Measurements from ENCODE around the gene RHBDF2.

Gene RHBDF2

DNA sequence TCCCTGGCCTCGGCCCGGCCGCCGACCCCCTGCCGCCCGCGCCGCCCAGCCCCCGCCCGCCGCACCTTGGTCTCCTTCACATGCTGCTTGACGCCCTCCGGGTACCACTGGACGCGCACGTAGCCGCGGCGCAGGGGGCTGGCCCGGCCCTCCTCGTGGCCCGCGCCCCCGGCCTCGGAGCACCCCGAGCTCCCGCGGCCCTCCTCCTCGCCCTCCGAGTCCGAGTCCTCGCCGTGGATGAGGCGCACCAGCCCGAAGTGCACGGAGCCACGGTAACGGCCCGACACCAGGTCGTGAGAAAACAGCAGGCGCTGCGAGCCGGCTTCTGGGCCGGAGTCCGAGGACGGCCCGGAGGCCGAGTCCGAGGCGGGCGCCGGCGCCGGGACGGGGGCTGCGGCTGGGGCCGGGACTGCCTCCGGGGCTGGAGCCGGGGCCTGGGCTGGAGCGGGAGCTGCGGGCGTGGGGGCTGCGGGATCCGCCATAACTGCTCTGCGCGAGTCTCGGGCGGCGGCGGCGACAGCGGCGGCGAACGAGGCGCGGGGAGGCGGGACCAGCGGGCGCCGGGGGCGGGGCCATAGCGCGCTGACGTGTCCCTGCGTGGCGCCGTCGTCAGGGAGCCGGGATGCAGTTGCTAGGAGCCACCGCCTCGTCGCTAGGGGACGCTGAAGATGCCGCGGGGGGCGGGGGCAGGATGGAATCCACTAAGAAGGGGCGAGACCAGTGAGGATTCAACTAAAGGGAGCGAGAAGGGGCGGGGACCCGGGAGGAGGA is 48.4 kb downstream of the RHBDF2 start, which contains the start of gene UBE2O:
TSS of gene UBE2O (minus strand) at position 493 of the 771 bp plus-strand sequence. CDS start at position 482, 11 bp downstream.
- DNase-seq, result peak; percentile 88 to 94 (median 92)

DNA sequence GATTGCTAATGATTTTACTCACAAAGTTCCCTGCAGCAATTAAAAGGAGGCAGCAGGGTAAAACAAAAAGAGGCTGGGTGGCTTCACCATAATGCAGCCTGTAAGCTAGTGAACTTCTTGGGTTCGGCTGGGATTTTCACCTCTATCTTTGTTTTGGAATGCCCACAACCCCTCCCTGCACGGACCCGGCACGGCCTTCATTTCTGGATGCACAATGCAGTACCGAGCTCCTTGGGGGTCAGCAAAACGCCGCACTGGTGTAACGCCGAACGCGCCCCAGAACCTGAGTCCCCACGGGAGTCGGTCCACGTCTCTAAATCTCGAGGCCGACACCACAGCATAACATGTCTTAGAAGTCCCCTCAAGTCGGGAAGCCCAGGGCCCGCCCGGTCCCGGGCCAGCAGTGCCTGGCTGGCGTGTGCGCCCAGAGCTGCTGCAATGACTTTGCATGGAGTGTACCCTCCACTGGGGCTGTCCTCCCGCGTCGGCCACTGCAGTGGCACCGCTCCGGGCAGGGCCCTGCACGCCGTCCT is 49.0 kb downstream of the RHBDF2 start:
- peak in 2 of 6 experiments; percentile 25 to 39 for DNase-seq

DNA sequence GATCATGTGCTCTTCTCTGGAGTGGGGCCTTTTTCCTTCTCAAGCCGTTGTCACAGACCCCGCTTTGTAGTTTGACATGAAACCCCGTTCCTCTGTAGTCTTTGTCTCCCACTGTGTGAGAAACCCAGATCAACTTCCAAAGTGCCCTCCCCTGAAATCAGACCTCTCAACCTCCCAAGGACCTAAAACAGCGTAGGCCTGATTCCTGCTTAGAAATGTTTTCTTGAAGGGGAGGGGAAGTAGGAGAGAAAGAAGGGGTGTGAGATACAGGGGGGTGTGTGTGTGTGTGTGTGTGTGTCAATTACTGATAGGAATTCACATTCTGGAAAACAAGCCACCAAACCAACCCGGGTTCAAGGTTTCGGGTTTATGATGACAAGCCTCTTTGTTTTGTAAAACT is 49.7 kb downstream of the RHBDF2 start:
- DNase-seq, result no peak

DNA sequence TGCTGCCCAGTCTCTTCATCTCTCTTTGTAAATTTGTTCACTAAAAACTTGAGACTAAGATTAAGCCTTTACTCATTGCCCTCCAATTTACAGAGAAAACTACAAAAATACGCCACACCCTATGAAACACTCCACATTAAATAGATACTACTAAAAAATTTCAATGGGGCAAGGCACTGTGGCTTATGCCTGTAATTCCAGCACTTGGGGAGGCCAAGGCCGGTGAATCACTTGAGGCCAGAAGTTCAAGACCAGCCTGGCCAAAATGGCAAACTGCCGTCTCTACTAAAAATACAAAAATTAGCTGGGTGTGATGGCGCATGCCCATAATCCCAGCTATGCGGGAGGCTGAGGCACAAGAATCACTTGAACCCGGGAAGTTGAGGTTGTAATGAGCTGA is 52.1 kb downstream of the RHBDF2 start:
- DNase-seq, result no peak

DNA sequence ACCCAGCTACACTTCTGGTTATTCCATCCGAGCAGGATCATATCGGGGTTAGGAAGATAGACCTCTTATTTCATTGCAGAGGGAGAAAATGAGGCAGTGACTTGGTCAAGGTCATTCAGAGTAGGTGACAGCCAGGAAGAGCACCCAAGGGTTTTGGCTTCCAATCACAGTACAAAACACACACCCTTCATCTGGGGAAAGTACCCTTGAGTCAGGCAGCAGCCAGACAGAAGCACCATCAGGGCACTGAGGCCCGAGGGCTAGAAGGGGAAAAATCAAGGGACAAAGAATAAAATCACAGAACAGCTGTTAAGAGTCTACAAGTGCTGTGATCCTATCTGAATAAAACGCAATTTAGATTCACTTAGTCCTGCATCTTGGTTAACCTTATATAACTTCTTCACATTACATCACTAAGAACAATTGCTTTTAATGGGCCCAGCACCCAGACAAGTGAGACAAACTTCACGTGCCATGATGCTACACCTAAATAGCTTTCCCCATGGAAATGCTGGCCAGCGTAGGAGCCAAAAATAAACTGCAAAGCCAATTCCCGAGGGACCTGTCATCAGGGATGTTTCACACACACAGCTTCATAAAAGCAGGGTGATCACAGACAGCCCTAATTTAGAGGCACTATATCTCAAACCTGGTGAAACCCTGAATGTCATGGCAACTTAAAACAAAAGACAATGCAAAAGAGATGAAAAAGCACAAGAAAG is 53.1 kb downstream of the RHBDF2 start:
- no peak for DNase-seq

DNA sequence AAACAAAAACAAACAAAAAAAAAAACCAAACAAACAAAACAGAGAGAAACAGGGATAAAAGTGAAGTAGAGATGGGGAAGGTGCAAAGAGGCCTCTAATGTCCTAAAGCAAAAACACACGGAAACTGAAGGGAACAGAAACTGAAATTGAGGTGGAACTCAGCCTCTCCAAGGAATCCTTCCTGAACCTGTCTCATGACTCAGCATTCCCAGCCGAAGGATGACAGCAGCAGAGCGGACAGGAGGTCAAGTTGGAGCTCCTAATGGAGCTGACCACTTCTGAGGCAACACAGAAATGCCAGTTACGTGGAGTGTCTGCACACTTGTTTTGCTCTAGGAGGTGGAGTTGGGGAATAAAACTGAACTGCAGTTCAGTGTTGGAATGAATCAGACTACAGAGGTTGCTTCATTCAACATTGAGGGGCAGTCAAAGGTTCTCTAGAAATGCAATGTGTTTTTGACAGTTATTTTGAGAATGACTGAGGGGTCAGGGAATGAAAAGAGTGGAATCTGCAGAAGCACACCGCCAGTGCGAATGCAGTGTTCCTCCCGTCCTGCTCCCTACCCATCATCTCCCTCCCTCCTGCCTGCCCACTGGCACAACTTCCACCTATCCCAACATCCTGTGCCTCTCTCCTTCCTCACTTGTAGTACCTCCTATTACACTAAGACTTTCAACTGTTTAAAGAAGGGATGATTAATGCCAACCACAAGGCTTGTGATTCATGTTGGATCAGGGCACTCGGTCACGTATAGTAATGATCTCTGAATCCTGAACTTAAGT is 54.6 kb downstream of the RHBDF2 start:
- DNase-seq, result no peak

DNA sequence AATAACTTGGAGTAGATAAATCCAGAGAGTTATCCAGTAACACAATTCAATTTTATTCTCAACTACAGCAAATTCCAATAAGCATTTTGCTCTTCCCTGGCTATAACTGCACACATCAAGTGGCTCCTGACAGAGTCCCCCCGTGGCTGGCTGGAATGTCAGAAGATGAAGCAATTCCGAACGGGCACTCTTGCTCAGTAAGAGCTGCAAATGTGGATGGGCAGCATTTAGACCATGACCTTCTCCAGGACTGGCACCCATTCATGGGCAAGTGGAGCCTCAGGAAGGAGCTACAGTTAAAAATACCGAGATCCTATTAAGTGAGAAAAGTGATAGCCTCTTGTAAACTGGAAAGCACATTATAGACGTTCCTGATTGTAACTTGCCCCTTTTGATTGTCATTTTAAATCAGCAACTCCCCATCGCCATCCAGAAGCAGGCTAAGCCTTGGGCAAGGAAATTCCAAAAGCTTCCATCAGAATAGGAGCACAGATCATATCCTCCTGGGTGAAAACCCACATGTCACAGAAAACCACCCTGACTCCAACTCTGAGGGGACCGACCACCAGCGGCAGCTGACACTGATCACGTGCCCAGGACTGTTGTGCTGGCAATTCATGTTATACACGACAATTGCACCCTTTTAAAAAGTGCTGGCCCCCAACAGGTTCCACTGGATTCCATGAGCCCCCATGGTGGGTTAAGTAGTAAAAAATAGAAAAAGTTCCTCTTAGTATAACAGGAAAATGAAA is 55.4 kb downstream of the RHBDF2 start:
- no peak for DNase-seq

DNA sequence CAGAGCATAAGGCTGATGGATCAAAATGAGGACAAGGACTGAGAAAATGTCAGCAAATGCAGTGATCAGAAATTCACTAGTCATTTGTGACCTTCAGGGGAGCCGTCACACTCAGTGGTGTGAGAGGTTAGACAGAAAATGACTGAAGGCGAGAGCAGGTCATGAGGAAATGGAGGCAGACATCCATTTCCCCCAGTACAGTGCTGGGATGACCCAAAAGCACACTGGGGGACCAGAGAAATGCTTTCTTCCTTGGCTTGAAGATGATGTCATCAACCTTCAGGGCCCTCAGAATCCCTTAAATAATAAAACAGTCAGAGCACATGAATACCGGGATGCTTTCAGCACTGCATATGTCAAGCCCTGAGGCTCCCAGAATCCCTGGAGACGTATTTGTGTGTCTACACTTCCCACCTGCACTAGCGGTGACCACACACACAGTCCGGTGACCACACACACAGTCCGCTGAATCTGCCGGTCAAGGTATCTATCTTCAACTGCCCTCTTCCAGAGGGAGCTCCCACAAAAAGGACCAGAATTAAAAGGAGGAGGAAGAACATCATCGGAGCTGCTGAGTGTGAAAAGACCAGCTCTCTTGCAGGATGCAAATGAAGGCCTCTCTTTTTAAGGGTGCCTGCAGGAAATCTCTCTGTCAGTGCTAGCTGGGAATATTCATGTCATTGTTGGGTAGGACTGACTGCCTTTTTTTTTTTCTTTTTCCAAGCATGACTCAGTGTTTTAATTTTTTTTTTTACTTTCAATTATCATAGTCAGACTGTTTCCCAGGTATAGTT is 56.5 kb downstream of the RHBDF2 start:
- no peak for DNase-seq

DNA sequence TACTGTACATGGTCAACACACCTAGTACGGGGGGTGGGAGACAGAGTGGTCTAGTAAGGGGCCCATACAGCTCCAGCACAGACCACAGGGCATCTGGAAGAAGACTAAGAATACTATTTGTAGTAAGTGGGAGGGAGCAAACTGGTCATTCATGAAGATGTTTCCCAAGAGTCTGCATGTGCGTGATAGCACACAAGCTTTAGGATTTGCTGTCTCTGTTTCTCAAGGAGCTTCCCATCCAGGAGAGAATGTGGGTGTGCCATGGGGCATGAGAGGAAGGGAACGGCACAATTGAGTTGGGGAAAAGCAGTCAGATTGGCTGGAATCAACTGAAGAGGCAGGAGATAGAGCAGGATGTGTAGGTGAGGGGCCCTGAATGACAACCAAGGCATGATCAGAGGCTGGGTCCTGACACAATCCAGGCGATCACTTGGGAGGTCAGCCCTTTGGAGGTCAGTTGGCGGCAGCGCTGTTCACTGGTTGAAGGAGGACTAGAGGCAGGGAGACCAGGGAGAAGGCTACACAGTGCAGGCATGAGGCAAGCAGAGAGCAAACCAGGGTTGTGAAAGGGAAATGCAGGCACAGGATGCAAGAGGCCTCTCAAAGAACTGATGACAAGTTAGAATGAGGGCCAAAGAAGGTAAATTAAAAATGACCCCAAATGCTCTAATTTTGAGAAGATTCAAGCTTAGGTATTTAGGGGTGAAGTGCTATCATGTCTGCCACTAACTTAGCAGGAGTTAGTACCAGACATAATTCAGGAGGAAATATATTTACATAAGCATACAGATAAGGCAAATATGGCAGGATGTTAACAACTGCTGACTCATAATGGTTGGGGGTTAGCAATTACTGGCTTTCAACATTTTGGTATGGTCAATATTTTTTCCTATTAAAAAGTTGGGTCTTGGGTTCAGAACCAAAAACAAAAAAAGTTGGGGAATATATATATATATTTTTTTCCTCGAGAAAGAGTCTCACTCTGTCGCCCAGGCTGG is 58.6 kb downstream of the RHBDF2 start:
- DNase-seq, result no peak

DNA sequence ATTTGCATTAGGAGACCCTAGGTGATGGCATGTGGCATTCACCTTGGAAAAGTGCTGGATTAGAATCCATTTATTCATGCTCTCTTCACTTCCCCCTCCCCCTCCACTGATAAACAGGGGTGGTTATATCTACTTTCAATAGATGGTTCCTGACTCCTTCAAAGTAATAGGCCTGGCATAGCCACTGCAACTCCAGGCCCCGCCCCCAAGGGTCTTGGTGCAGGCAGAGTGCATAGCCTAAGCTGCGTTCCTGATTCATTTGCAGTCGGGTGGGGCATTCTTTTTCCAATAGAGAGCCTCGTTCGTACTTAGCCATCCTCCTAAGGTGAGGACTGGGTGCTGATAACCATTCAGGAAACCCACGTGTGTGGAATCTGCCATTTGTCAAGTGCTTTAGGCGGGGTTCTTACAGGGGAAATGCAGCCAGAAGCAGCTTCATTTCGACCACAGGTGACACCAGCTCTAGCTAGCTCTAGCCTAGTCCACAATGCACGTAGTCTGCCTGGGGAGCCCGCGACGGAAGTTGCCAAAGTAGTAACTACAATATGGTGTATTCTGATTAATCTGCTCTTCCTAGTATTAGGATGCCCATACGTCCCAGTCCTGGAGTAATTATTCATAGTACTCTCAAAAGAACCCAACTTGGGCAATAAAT is 59.4 kb downstream of the RHBDF2 start:
- no peak for DNase-seq

DNA sequence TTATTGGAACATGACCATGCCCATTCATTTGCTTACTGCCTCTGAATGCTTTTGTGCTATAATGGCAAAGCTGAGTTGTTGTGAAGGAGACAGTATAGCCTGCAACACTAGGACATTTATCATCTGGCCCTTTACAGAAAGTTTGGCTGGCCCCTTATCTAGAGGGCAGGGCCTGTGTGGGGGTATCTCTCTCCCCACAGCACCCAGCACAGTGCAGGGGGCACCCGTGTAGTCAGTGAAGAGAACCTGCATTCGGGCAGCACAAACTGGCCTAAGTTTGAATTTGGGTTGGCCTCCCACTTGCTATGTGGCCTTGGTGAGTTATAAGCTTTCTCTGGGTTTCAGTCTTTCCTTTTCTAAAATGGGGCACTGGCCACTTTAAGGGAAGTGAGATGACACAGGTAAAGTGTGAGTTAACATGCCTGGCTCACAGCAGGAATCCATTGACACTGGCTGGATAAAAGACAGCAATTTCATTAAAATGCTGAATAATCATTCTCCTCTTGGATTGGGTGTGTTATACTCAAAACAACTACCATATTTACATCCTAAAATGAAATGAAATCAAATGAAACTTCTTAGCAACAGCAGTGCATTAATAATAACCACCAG is 60.4 kb downstream of the RHBDF2 start:
- DNase-seq, result no peak

DNA sequence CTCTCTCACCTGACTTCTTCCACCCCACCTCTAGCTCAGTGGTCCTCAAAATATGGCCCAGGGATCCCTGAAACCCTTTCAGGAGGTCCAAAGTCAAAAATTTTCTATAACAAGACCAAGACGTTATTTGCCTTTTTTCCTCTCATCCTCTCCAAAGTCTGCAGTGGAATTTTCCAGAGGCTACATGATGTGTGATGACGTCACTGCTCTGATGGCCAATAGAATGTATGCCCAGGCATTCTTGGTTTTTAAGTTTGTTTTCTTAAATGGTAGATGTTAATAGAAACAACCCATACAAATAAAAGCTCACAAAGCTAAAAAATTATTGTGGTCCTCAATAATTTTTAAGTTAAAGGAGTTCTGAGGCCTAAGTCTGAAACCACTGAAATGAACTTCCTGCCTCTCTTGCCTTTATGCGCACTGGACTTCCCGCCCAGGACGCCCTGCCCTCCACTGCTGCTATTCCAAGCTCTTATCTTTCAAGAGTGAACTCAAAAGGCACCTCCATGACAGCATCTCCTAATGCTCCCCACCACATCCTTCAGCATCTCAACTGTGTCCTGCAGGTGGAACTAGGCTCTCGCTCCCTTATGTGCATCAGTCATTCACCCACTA is 61.8 kb downstream of the RHBDF2 start:
- DNase-seq, result no peak

DNA sequence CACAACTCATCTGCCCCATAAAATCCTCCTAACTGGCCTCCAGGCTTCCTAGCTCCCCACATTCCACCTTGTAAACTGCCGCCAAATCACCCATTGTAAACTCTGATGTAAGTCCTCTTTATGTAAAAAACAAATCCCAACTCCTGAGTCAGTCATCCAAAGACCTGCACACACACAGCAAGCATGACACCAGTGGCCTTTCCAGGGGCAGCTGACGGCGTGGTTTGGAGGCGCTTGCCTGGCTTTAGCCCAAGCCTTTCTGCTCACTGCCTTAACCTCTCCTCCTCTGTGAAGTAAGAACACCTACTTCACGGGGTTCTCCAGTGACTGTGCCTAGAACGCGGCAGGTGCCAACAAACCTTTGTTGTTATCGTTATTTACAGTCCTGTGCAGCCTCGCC is 62.3 kb downstream of the RHBDF2 start:
- no peak for DNase-seq

DNA sequence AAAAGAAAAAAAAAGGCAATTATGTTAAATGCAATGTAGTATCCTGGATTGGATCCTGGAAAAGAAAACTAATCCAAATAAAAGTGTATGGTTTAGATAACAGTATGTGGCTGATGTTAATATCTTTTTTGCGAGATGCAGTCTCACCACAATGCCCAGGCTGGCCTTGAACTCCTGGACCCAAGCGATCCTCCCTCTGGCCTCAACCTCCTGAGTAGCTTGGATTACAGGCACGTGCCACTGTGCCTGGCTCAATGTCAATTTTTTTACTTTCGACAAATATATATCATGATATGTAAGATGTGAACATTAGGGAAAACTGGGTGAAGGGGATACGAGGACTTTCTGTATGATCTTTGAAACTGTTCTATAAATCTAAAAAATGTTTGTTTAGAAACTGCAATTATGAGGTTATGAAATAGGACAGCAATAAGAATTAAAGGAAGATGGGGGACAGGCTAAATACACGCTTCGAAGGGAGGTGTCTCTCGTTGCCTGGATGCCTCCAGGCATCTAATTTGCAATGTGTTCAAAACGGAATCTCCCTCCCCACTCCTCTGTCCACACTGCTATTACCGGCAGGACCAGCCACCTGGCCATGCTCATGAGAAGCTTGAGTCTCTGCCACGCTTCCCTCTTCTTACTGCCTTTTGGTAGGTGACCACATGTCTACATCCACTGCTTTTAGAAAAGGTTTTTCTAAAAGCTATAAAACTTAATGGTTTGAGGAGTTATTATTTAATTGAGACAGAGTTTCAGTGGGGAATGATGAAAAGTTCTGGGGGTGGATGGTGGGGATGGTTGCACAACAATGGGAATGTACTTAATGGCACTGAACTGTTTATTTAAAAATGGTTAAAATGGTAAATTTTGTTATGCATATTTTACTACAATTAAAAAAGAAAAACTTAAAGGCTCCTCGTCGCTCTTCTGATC is 63.5 kb downstream of the RHBDF2 start:
- no peak for DNase-seq

DNA sequence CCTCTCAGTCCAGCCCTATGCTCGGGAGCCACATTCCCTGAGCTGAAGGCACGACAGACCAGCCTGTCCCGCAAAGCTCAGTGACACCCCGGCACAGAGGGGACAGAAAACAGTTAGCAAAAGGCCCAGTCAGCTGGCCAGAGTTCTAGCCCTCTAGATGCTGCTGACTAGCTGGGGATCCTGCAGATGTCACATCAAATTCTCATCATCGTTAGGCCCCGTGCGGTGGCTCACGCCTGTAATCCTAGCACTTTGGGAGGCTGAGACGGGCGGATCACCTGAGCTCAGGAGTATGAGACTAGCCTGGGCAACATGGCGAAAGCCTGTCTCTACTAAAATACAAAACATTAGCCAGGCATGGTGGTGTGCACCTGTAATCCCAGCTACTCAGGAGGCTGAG is 65.5 kb downstream of the RHBDF2 start:
- DNase-seq, result no peak

DNA sequence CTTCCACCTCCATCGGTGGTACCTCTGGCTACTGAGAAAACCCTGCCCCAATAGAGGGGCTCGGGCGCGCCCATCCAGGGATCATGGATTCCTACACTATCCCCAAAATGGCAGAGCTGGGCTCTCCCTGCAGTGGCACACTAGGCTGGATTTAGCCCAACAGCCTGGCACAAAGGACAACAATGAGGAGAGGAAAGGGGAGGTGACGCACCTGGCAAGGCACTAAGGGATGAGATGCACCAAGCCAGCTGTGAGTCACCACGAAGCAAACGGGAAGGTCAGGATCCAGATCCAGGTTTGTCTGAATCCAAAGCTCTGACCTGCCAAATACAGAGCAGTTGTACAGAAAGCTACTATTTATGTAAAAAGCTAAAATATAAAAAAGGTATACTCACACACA is 66.4 kb downstream of the RHBDF2 start:
- no peak for DNase-seq

DNA sequence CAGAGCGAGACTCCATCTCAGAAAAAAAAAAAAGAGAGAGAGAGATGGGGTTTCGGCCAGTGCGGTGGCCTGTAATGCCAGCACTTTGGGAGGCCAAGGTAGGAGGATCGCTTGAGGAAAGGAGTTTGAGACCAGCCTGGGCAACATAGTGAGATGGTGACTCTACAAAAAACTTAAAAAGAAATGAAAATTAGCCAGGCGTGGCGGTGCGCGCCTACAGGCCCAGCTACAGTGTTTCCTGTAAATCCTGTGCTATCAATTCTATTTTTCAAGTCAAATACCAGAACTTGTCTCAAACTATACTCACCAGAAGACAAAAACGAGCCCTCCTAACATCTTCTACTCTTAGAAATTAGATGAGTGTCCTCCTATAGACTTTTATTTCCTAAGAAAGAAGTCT is 67.5 kb downstream of the RHBDF2 start:
- DNase-seq, result no peak

Measured in stimulated activated naive CD4-positive, alpha-beta T cell (primary cell).